Mucosa of descending colon (tissue), 3 donors: Measurements from ENCODE around the gene NCKAP5L. TPM values are rescaled to one million over a fixed set of nuclear protein-coding genes. Genes with fewer than 3 reads are reported as not detected.

ENCODE experiments used
- ATAC-seq: fragments of 200-7000 bp; cut with Tn5 transposase; one replicate; pipeline ENCODE4 v1.9.1; 2020; ENCODE audit warnings: mild to moderate bottlenecking, moderate library complexity
- DNase-seq, 3 donors: peaks; one replicate each; pipeline ENCODE4 v3.0.0-alpha.2; 2020
- H3K36me3 ChIP-seq: fragments of 200-600 bp; one replicate; pipeline ENCODE4 v1.8.0; 2021; ENCODE audit warnings: low read depth, mild to moderate bottlenecking
- H3K4me1 ChIP-seq: fragments of 200-600 bp; one replicate; pipeline ENCODE4 v1.8.0; 2021; ENCODE audit warnings: low read depth, mild to moderate bottlenecking
- H3K4me3 ChIP-seq: fragments of 200-600 bp; one replicate; pipeline ENCODE4 v1.8.0; 2021; ENCODE audit warnings: mild to moderate bottlenecking
- H3K9me3 ChIP-seq: fragments of 200-600 bp; one replicate; pipeline ENCODE4 v1.8.0; 2021; ENCODE audit warnings: mild to moderate bottlenecking
- CTCF ChIP-seq: fragments of 200-600 bp; IDR thresholded peaks from one replicate; pipeline ENCODE4 v1.8.0; 2022; ENCODE audit warnings: antibody characterized with exemption, mild to moderate bottlenecking
- intact Hi-C, 2 donors: fragments of 100-400 bp; cut with DNase I in 1 of 2; cut with micrococcal nuclease in 1 of 2; formaldehyde crosslinking; loops; one replicate each; pipeline versions ENCODE4 v1.11.0 to v1.11.1; 2022; cut with DNase I, micrococcal nuclease
- total RNA-seq, 3 donors: library from RNA; stranded (reverse); fragmentation: NEBNext Ultra II Directional in 2 of 3; extraction: Animal tissue kit (Norgen Biotek cat#: 25700) in 2 of 3; gene quantifications; one replicate each; pipeline versions ENCODE4 v1.2.1 to v1.2.4, GENCODE V29; 2021 to 2023
- donor health status: DM: no; HTN: no; CAD: no; lungs with moderate emphysema.
- donor health status: DM: no; HTN: no; CAD: no.
- donor health status: DM: no; HTN: yes; CAD: no.

NCKAP5L gene
- total RNA-seq, 3 donors from 2014 or later, result 2.5 to 17.7 (median 4.7) TPM

- peaks cover 13% of the 10 kb centered on the region for H3K4me1 ChIP-seq
- H3K4me3 ChIP-seq, result no peak overlapping the region
- no peaks in the 10 kb centered on the region for H3K36me3 ChIP-seq
- ATAC-seq, result no peak
- DNase-seq, result no peak
- H3K9me3 ChIP-seq, result no peaks in the 10 kb centered on the region
- TF ChIP-seq CTCF, result no peak
- intact Hi-C loops, result no loop called here
Observed at GRCh38 chr12:49823951-49824350, 4.3 kb downstream of the NCKAP5L start.

GRCh38 chr12:49823350-49823749 is 4.9 kb downstream of the NCKAP5L start:
- Histone ChIP-seq H3K4me3 (no peak overlapping the region), H3K4me1 (peaks cover 11% of the 10 kb centered on the region)
- intact Hi-C loops, result no loop called here

GRCh38 chr12:49821373-49822287 is 6.6 kb downstream of the NCKAP5L start:
- Histone ChIP-seq H3K4me1 (peaks cover 8% of the 10 kb centered on the region), H3K36me3 (no peaks in the 10 kb centered on the region), H3K4me3 (no peak overlapping the region), H3K9me3 (no peaks in the 10 kb centered on the region)
- no peak for TF ChIP-seq CTCF
- DNase-seq (no peak), ATAC-seq (no peak)
- intact Hi-C loops, result no loop called here

More at GRCh38 chr12:49823350-49823749, 4.9 kb downstream of the NCKAP5L start:
- H3K36me3 ChIP-seq, result no peaks in the 10 kb centered on the region
- no peaks in the 10 kb centered on the region for H3K9me3 ChIP-seq
- no peak for TF ChIP-seq CTCF
- no peak for DNase-seq
- no peak for ATAC-seq

GRCh38 chr12:49819786-49820185 is 8.4 kb downstream of the NCKAP5L start:
- H3K4me1 ChIP-seq, result peaks cover 2% of the 10 kb centered on the region
- TF ChIP-seq CTCF, result no peak
- no peaks in the 10 kb centered on the region for H3K36me3 ChIP-seq
- H3K9me3 ChIP-seq, result no peaks in the 10 kb centered on the region
- no peak overlapping the region for H3K4me3 ChIP-seq
- DNase-seq (no peak), ATAC-seq (no peak)
- intact Hi-C loops, result no loop called here

GRCh38 chr12:49818241-49818895 is 9.8 kb downstream of the NCKAP5L start:
- no peak for TF ChIP-seq CTCF
- no peak for ATAC-seq
- intact Hi-C loops, result no loop called here
- peaks cover 2% of the 10 kb centered on the region for H3K4me1 ChIP-seq
- no peaks in the 10 kb centered on the region for H3K36me3 ChIP-seq
- no peak for DNase-seq
- H3K4me3 ChIP-seq, result no peak overlapping the region
- no peaks in the 10 kb centered on the region for H3K9me3 ChIP-seq
